MM.1S (cell line): ENCODE results near the gene DBNDD1.

Source experiments
- EZH2 ChIP-seq: fragments of 300-600 bp; sonication (generic); optimal IDR thresholded peaks from 2 replicates; pipeline ENCODE3; 2017; ENCODE audit warnings: low read depth, mild to moderate bottlenecking, antibody characterized with exemption, low read length, mixed read lengths
- EZH2phosphoT487 ChIP-seq: fragments of 300-600 bp; sonication (generic); IDR thresholded peaks from 2 replicates; pipeline ENCODE4 v1.6.1; 2018; ENCODE audit warnings: antibody characterized with exemption, low read length
- TF ChIP-seq, protein P1 (sequence below): fragments of 300-600 bp; sonication (generic); IDR thresholded peaks from 2 replicates; pipeline ENCODE4 v1.5.1; 2016; ENCODE audit warnings: antibody characterized with exemption, low read length, mixed read lengths

DNA sequence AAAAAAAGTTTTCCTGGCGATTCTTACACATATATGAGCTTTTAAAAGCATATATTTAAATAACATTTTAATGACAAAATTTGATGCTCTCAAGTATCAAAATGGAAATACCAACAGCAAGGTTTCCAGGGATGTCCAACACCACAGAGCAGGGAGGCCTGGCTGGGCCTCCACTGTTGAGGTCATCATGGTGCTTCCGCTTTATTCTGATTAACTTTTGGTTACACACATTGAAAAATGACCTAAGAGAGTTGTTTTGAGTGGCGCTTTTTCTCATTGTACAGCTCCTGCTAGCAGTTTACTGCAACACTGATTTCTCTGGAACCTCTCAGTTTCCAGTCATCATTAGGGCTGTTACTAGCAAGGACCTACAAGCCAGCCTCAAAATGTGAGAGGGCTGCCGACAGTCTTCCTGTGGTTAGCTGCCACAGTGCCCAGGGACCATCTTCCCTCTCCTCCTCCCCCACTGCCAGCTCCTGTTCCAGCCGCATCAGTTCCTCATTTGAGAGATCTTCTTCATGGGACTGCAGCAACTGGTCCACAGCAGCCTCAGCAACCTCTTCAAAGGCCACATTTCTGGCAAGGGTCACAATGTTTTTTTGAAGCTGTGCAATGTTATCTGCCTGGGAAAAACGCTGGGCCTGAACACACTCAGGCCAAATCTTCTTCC lies 49.4 kb downstream of the DBNDD1 start:
- TF ChIP-seq EZH2phosphoT487: no peak
- TF ChIP-seq EZH2: no peak
- TF ChIP-seq, protein P1, sequence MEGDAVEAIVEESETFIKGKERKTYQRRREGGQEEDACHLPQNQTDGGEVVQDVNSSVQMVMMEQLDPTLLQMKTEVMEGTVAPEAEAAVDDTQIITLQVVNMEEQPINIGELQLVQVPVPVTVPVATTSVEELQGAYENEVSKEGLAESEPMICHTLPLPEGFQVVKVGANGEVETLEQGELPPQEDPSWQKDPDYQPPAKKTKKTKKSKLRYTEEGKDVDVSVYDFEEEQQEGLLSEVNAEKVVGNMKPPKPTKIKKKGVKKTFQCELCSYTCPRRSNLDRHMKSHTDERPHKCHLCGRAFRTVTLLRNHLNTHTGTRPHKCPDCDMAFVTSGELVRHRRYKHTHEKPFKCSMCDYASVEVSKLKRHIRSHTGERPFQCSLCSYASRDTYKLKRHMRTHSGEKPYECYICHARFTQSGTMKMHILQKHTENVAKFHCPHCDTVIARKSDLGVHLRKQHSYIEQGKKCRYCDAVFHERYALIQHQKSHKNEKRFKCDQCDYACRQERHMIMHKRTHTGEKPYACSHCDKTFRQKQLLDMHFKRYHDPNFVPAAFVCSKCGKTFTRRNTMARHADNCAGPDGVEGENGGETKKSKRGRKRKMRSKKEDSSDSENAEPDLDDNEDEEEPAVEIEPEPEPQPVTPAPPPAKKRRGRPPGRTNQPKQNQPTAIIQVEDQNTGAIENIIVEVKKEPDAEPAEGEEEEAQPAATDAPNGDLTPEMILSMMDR: no peak
